Adrenal gland (tissue), 12 donors: ENCODE measurements around the gene STAB2. TPM values are rescaled to one million over a fixed set of nuclear protein-coding genes. Genes with fewer than 3 reads are reported as not detected.

Source experiments
- DNase-seq, 7 donors: peaks; one replicate each; pipeline ENCODE4 v3.0.0-alpha.2; 2019 to 2020
- H3K27ac ChIP-seq, 5 donors: fragments of 200-600 bp; sonication (generic) in 4 of 5; 1 replicate in 3 of 5; 2 replicates in 2 of 5; pipeline versions ENCODE4 v1.5.1 to v1.8.0; 2016 to 2020; ENCODE audit warnings: mild to moderate bottlenecking in 1 of 5
- H3K27me3 ChIP-seq: fragments of 200-600 bp; 2 replicates; pipeline ENCODE4 v1.8.0; 2021
- H3K36me3 ChIP-seq, 2 donors: fragments of 200-600 bp; replicated peaks in 1 of 2; 1 replicate in 1 of 2; 2 replicates in 1 of 2; pipeline versions ENCODE4 v1.5.1 to v1.8.0; 2018 to 2022
- H3K4me1 ChIP-seq, 2 donors: fragments of 200-600 bp; replicated peaks in 1 of 2; 1 replicate in 1 of 2; 2 replicates in 1 of 2; pipeline versions ENCODE4 v1.5.1 to v1.8.0; 2018 to 2021
- H3K4me3 ChIP-seq, 4 donors: fragments of 200-600 bp; sonication (generic) in 3 of 4; one replicate each; pipeline ENCODE4 v1.5.1; 2016 to 2018
- H3K9me3 ChIP-seq, 3 donors: fragments of 200-600 bp; sonication (generic) in 1 of 3; replicated peaks in 1 of 3; 1 replicate in 2 of 3; 2 replicates in 1 of 3; pipeline versions ENCODE4 v1.5.1 to v1.8.0; 2016 to 2021
- POLR2A ChIP-seq, 2 donors: fragments of 450-650 bp; IDR thresholded peaks; one replicate each; pipeline ENCODE4 v1.6.1; 2017; ENCODE audit warnings: antibody characterized with exemption in 2 of 2, mild to moderate bottlenecking in 2 of 2, moderate library complexity in 1 of 2
- WGBS, 4 donors: extraction: QIAGEN DNeasy Blood & Tissue Kit in 2 of 4; methylation state at CpG; one replicate each; pipeline versions ENCODE4 v1.1.5 to v1.1.7; 2013 to 2017; 5-methylcytosine and 5-hydroxymethylcytosine counted together
- intact Hi-C, 2 donors: fragments of 100-400 bp; cut with DNase I; formaldehyde crosslinking; loops; one replicate each; pipeline versions ENCODE4 v1.14.1 to v1.15.0; 2022 to 2023
- polyA plus RNA-seq, 3 donors: library from polyadenylated mRNA; stranded (reverse); fragments of 200-250 nt in 2 of 3; fragments of 350-450 nt in 1 of 3; fragmentation: Illumina TruSeq in 1 of 3; extraction: RNeasy Lipid Tissue Mini Kit (QIAGEN cat#74804) in 1 of 3; gene quantifications; one replicate each; pipeline ENCODE4 v1.2.3, GENCODE V29; 2013 to 2014
- total RNA-seq, 9 donors: library from RNA; depleted of rRNA in 4 of 9; stranded (reverse); fragments of >200 nt in 4 of 9; fragments of 120-200 nt in 1 of 9; fragmentation: NEBNext Ultra II Directional in 1 of 9; extraction: Animal tissue kit (Norgen Biotek cat#: 25700) in 1 of 9; gene quantifications; one replicate each; pipeline versions ENCODE4 v1.1.0 to v1.2.4, GENCODE V29; 2013 to 2023
- TF ChIP-seq, protein P1 (sequence below), 6 experiments: fragments of 450-650 bp in 4 of 6; fragments of 200-600 bp in 2 of 6; sonication (generic) in 1 of 6; IDR thresholded peaks; 1 replicate in 5 of 6; 2 replicates in 1 of 6; pipeline versions ENCODE4 v1.5.1 to v1.8.0; 2016 to 2021; ENCODE audit warnings: antibody characterized with exemption in 6 of 6, mild to moderate bottlenecking in 2 of 6, moderate library complexity in 1 of 6
- donor health status: healthy with polysubstance abuse.
- donor health status: Bipolar disorder and iron deficiency.
- donor health status: DM: yes; HTN: yes; CAD: no.
- donor health status: DM: no; HTN: no; CAD: no.
- donor health status: DM: no; HTN: no; CAD: no.
- donor health status: DM: yes; HTN: yes; CAD: no.

The STAB2 gene
- total and polyA plus RNA-seq, 12 donors, result 0.02 to 2.1 (median 0.27) TPM; not detected in 1

DNA sequence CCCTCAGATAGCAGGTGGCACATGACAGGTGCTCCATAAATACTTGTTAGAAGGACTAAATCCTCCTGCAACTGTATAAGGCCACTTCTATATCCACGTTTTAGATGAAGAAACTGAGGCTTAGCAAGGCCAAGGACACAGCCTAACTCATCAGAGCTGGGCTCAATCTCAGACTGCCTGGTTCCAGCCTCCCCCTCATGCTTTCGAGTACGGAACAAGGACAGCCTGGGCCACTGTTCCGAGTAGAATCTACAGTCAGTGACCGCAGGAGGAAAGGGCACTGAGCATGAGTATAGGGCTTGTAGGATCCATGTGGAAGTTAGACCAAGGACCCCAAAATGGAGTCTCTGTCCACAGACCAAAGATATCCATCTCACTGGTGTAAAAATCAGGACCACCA, 169.4 kb downstream of the STAB2 start:
- no peak for DNase-seq
- Histone ChIP-seq H3K27ac (no peak overlapping the region), H3K4me3 (no peak overlapping the region), H3K4me1 (no peaks in the 10 kb centered on the region), H3K27me3 (no peaks in the 10 kb centered on the region), H3K36me3 (no peaks in the 10 kb centered on the region), H3K9me3 (no peaks in the 10 kb centered on the region)
- intact Hi-C loops, result no loop called here
- WGBS, 4 donors, result 88 to 95% (median 92%) methylated on average over 5 of the region's 5 CpGs
- TF ChIP-seq, protein P1, sequence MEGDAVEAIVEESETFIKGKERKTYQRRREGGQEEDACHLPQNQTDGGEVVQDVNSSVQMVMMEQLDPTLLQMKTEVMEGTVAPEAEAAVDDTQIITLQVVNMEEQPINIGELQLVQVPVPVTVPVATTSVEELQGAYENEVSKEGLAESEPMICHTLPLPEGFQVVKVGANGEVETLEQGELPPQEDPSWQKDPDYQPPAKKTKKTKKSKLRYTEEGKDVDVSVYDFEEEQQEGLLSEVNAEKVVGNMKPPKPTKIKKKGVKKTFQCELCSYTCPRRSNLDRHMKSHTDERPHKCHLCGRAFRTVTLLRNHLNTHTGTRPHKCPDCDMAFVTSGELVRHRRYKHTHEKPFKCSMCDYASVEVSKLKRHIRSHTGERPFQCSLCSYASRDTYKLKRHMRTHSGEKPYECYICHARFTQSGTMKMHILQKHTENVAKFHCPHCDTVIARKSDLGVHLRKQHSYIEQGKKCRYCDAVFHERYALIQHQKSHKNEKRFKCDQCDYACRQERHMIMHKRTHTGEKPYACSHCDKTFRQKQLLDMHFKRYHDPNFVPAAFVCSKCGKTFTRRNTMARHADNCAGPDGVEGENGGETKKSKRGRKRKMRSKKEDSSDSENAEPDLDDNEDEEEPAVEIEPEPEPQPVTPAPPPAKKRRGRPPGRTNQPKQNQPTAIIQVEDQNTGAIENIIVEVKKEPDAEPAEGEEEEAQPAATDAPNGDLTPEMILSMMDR (IDR thresholded peaks at IDR 0.05), result no peak
- no peak for TF ChIP-seq POLR2A (IDR thresholded peaks at IDR 0.05)

DNA sequence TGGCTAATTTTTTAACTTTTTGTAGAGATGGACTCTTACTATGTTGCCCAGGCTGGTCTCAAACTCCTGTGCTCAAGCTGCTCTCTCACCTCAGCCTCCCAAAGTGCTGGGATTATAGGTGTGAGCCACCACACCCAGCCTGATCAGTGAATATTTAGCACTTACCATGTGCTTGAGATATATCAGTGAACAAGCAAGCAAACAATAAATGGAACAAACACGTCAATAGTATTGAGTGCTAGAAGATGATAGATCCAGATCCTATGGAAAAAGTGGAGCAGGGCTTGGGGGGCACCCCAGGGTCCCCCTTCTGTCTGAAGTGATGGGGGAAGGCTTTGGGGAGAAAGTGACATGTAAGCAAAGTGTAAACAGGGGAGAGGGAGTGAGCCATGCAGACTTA, 170.2 kb downstream of the STAB2 start:
- no peaks in the 10 kb centered on the region for H3K27me3 ChIP-seq
- DNase-seq, result no peak
- no peaks in the 10 kb centered on the region for H3K4me1 ChIP-seq
- H3K36me3 ChIP-seq, result no peaks in the 10 kb centered on the region
- TF ChIP-seq, protein P1 (IDR thresholded peaks at IDR 0.05), result no peak
- no peak for TF ChIP-seq POLR2A (IDR thresholded peaks at IDR 0.05)
- WGBS, 4 donors, result 91 to 100% (median 96%) methylated on average over 1 of the region's 1 CpG
- intact Hi-C loops, result no loop called here
- no peak overlapping the region for H3K4me3 ChIP-seq
- no peak overlapping the region for H3K27ac ChIP-seq
- H3K9me3 ChIP-seq, result no peaks in the 10 kb centered on the region

DNA sequence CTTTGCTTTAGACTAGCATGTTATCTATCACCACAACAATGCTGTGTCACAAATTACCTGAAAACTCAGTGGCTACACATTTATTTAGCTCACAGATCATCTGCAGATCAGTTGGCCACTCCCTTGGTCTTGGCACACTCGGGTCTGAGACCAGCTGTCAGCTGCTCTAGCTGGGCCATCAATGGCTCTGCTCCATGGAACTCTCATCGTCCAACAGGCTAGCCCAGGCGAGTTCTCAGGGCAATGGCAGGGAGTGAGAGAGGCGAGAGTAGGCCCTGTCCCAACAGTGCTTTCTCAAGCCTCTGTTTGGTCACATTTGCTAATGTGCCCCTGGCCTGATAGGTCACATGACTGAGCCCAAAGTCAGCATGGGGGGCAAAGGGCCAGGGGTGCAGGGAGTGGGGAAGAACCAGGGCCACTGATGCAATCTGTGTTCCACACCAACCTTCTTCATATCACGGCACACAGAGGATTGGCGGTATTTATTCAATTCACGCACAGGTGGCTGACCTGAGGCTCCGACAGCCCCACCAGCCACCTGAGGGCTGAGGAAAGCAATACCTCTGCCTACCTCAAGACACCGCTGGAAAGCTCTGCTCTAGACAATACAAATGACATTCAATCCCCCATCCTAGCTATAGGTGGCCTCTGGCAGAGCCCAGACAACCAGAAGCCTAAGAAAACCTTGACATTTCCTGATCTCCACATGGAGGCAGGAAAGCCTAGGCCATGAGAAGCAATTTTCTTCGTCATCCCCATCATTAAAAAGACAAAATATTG, 171.4 kb downstream of the STAB2 start:
- intact Hi-C loops, result no loop called here
- H3K36me3 ChIP-seq, result no peaks in the 10 kb centered on the region

DNA sequence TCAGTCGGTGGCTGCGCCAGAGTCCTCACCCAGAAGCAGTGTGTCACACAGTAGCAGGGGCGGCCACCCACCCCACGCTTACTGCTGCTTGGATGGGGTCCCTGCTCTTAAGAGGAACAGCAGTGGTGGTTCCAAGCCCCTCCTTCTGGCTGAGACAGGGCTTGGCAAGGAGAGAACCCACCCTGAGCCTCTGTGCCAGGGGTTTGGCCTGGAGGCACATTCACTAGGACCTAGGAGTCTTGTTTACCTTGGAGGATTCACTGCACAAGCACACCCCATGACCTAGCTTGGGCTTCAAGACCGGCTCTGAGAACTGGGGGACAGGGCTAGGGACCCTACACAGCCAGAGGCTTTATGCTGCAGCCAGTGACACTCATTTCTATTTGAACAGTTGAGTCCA, 175.4 kb downstream of the STAB2 start:
- no peaks in the 10 kb centered on the region for H3K27me3 ChIP-seq
- no peaks in the 10 kb centered on the region for H3K36me3 ChIP-seq
- no peak for DNase-seq
- H3K27ac ChIP-seq, result no peak overlapping the region
- no peaks in the 10 kb centered on the region for H3K9me3 ChIP-seq
- TF ChIP-seq, protein P1 (IDR thresholded peaks at IDR 0.05), result no peak
- TF ChIP-seq POLR2A (IDR thresholded peaks at IDR 0.05), result no peak
- intact Hi-C loops, result no loop called here
- H3K4me1 ChIP-seq, result no peaks in the 10 kb centered on the region
- WGBS, 4 donors, result 40 to 87% (median 79%) methylated on average over 1 to 5 of the region's 5 CpGs
- H3K4me3 ChIP-seq, result no peak overlapping the region

More for the DNA sequence above, 171.4 kb downstream of the STAB2 start:
- WGBS, 4 donors, result 89 to 94% (median 92%) methylated on average over 6 to 10 of the region's 10 CpGs
- no peaks in the 10 kb centered on the region for H3K27me3 ChIP-seq
- DNase-seq, result no peak
- H3K4me1 ChIP-seq, result no peaks in the 10 kb centered on the region
- H3K9me3 ChIP-seq, result no peaks in the 10 kb centered on the region
- H3K27ac ChIP-seq, result no peak overlapping the region
- TF ChIP-seq, protein P1 (IDR thresholded peaks at IDR 0.05), result no peak
- TF ChIP-seq POLR2A (IDR thresholded peaks at IDR 0.05), result no peak
- no peak overlapping the region for H3K4me3 ChIP-seq
